SU-DHL-6 (cell line): ENCODE data around the gene IER3.

Experiments used
- H2AFZ ChIP-seq: fragments of 200-600 bp; sonication (generic); 2 replicates; pipeline ENCODE4 v1.6.1; 2014; ENCODE audit warnings: low read depth, mild to moderate bottlenecking, moderate library complexity, mixed read lengths, antibody characterized with exemption, low read length; ENCODE audit not compliant: severe bottlenecking
- H3F3A ChIP-seq: fragments of 200-600 bp; shearing (Covaris generic); 2 replicates; pipeline ENCODE4 v1.6.0; 2016; ENCODE audit warnings: antibody characterized with exemption, mild to moderate bottlenecking; ENCODE audit not compliant: insufficient read depth
- H3K27ac ChIP-seq: fragments of 200-600 bp; sonication (generic); 2 replicates; pipeline ENCODE4 v1.5.1; 2016; ENCODE audit warnings: low read depth, mild to moderate bottlenecking, low read length, moderate library complexity, mixed read lengths
- H3K27me3 ChIP-seq: fragments of 200-600 bp; sonication (generic), shearing (Covaris generic); 2 replicates; pipeline ENCODE4 v1.6.0; 2014; ENCODE audit warnings: mild to moderate bottlenecking, low read length
- H3K36me3 ChIP-seq: fragments of 200-600 bp; sonication (generic); 2 replicates; pipeline ENCODE4 v1.6.1; 2014; ENCODE audit warnings: mild to moderate bottlenecking, low read length, mixed read lengths
- H3K4me2 ChIP-seq: fragments of 300-600, 200-600 bp; shearing (Covaris generic), sonication (generic); 2 replicates; pipeline ENCODE4 v1.6.0; 2014; ENCODE audit warnings: low read length, low read depth, mild to moderate bottlenecking; ENCODE audit not compliant: poor library complexity, severe bottlenecking
- H3K4me3 ChIP-seq: fragments of 200-600 bp; sonication (generic); 2 replicates; pipeline ENCODE4 v1.5.1; 2014; ENCODE audit warnings: antibody characterized with exemption, low read length, mild to moderate bottlenecking, mixed read lengths; ENCODE audit not compliant: insufficient read depth, poor library complexity, severe bottlenecking
- H3K79me2 ChIP-seq: fragments of 200-600 bp; sonication (generic); 2 replicates; pipeline ENCODE4 v1.6.1; 2014; ENCODE audit warnings: mild to moderate bottlenecking, low read length, moderate library complexity; ENCODE audit not compliant: insufficient read depth
- H3K9ac ChIP-seq: fragments of 200-600 bp; sonication (generic); 2 replicates; pipeline ENCODE4 v1.7.0; 2014; ENCODE audit warnings: mild to moderate bottlenecking, low read length
- H3K9me2 ChIP-seq: fragments of 200-600 bp; sonication (generic); replicated peaks from 2 replicates; pipeline ENCODE4 v1.6.1; 2014; ENCODE audit warnings: low read length; ENCODE audit not compliant: insufficient read depth
- H3K9me3 ChIP-seq: fragments of 200-600 bp; sonication (generic); 2 replicates; pipeline ENCODE4 v1.6.1; 2014; ENCODE audit warnings: low read length, mixed read lengths; ENCODE audit not compliant: insufficient read depth
- H4K20me1 ChIP-seq: fragments of 200-600 bp; sonication (generic); 2 replicates; pipeline ENCODE4 v1.6.1; 2014; ENCODE audit warnings: low read depth, mild to moderate bottlenecking, antibody characterized with exemption, low read length, moderate library complexity, mixed read lengths
- EZH2phosphoT487 ChIP-seq: fragments of 200-600 bp; sonication (generic), shearing (Covaris generic); conservative IDR thresholded peaks from 2 replicates; pipeline ENCODE4 v1.6.1; 2018; ENCODE audit warnings: mild to moderate bottlenecking, antibody characterized with exemption, low read length, moderate library complexity, mixed read lengths
- TF ChIP-seq, protein P1 (sequence below): fragments of 200-600 bp; sonication (generic); IDR thresholded peaks from one replicate; pipeline ENCODE4 v1.5.1; 2017; ENCODE audit warnings: antibody characterized with exemption, mild to moderate bottlenecking, low read length, moderate library complexity; ENCODE audit not compliant: insufficient read depth, poor library complexity, severe bottlenecking

IER3 gene

DNA sequence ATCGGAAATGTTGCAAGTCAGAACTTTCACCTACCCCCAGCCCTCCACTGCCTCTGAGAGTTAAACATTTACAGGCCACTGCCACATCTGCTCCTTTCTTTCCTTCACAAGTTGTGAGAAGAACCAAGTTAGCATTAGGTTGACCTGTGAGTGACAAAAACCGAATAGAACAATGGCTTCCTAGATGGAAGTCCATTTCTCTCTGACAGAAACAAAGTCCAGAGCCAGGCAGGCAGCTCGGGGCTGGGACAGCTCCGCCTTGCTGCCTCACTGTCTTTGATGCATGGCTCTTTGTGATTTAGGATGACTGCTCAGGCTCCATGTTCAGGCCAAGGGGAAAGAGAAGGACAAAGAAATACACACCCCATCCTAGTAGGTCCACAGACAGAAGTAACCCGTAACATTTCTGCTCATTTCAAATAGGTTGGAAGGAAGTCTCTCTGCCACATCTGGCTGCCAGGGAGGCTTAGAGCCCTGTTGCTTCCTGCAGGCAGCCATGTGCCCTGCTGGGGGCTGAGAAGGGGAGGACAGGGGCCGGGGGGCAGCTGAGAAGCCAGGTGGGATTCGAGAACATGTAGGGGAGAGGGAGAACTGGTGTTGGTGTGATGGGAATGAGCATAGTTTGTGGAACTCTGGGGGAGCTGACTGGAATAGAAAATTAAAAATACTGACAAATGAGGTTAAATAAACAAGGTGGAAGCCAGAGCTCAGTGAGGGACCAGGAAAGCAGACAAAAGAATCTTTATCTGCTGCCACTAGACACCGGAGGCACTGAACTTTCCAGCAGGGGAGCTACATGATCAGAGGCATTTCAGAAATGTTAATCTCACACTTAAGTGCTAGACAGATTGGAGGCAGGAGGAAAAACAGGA lies 19.5 kb upstream of the IER3 start:
- TF ChIP-seq, protein P1, sequence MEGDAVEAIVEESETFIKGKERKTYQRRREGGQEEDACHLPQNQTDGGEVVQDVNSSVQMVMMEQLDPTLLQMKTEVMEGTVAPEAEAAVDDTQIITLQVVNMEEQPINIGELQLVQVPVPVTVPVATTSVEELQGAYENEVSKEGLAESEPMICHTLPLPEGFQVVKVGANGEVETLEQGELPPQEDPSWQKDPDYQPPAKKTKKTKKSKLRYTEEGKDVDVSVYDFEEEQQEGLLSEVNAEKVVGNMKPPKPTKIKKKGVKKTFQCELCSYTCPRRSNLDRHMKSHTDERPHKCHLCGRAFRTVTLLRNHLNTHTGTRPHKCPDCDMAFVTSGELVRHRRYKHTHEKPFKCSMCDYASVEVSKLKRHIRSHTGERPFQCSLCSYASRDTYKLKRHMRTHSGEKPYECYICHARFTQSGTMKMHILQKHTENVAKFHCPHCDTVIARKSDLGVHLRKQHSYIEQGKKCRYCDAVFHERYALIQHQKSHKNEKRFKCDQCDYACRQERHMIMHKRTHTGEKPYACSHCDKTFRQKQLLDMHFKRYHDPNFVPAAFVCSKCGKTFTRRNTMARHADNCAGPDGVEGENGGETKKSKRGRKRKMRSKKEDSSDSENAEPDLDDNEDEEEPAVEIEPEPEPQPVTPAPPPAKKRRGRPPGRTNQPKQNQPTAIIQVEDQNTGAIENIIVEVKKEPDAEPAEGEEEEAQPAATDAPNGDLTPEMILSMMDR = no peak
- TF ChIP-seq EZH2phosphoT487 = no peak
- H3K9ac ChIP-seq = no peak overlapping the region
- no peaks in the 10 kb centered on the region for H4K20me1 ChIP-seq
- no peaks in the 10 kb centered on the region for H3K9me2 ChIP-seq
- no peaks in the 10 kb centered on the region for H3K9me3 ChIP-seq
- no peaks in the 10 kb centered on the region for H3K36me3 ChIP-seq
- H3K4me3 ChIP-seq = no peak overlapping the region
- no peaks in the 10 kb centered on the region for H3F3A ChIP-seq
- no peaks in the 10 kb centered on the region for H3K79me2 ChIP-seq
- H3K4me2 ChIP-seq = no peak overlapping the region
- no peaks in the 10 kb centered on the region for H3K27me3 ChIP-seq
- H3K27ac ChIP-seq = no peak overlapping the region
- no peak overlapping the region for H2AFZ ChIP-seq

DNA sequence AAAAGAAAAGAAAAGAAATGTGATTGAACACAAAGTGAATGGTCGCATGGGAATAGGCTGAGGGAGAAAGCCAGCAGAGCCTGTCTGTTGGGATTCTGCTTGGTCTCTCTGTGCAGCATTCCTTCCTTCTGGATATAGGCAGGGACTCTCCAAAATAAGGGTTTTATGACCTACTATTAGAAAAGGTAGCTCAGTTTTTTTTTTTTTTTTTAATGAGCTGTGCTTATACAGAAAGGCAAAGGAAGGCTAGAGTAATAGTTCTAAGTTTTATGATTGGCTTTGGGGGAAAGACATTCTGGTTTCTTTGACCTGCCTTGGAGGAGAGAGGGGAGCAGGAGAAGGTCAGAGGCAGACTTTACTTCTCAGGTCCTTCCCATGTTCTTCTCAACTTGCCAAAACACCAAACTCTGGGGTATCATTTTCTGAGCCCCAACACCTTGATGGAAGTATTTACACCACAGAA lies 18.8 kb upstream of the IER3 start:
- H3K9ac ChIP-seq = no peak overlapping the region
- H3K79me2 ChIP-seq = no peaks in the 10 kb centered on the region
- no peaks in the 10 kb centered on the region for H3K27me3 ChIP-seq
- no peak overlapping the region for H2AFZ ChIP-seq
- no peaks in the 10 kb centered on the region for H3F3A ChIP-seq
- no peaks in the 10 kb centered on the region for H3K9me2 ChIP-seq
- no peak overlapping the region for H3K27ac ChIP-seq
- no peak overlapping the region for H3K4me2 ChIP-seq
- TF ChIP-seq, protein P1 = no peak
- TF ChIP-seq EZH2phosphoT487 = no peak
- H4K20me1 ChIP-seq = no peaks in the 10 kb centered on the region
- no peak overlapping the region for H3K4me3 ChIP-seq
- H3K36me3 ChIP-seq = no peaks in the 10 kb centered on the region
- no peaks in the 10 kb centered on the region for H3K9me3 ChIP-seq

DNA sequence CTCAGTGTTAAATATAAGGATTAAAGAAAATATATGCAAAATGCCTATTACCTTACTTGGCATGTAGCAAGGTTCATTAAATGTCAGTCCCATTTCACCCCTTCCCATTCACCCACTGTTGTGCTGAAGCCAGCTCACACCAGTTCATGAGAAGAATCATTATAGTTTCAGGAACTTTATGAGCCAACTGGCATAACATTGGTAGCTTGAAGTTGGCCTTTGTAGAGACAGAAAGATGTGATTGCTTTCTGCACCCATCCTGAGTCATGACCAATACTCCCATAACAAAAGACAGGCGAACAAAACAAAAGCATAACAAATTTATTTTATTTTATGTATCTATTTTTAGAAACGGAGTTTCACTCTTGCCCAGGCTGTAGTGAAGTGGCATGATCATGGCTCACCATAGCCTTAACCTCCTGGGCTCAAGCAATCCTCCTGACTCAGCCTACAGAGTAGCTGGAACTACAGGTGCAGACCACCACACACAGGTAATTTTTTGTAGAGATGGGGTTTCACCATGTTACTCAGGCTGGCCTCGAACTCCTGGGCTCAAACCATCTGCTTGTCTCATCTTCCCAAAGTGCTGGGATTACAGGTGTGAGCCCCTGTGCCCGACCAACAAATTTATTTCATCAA lies 17.6 kb upstream of the IER3 start:
- no peak overlapping the region for H3K27ac ChIP-seq
- no peaks in the 10 kb centered on the region for H3K27me3 ChIP-seq
- no peaks in the 10 kb centered on the region for H4K20me1 ChIP-seq
- no peaks in the 10 kb centered on the region for H3F3A ChIP-seq
- no peaks in the 10 kb centered on the region for H3K9me3 ChIP-seq
- no peaks in the 10 kb centered on the region for H3K36me3 ChIP-seq
- no peaks in the 10 kb centered on the region for H3K9me2 ChIP-seq
- no peak overlapping the region for H3K4me2 ChIP-seq
- no peak overlapping the region for H2AFZ ChIP-seq
- no peak overlapping the region for H3K4me3 ChIP-seq
- H3K79me2 ChIP-seq = no peaks in the 10 kb centered on the region
- no peak overlapping the region for H3K9ac ChIP-seq
- no peak for TF ChIP-seq EZH2phosphoT487
- TF ChIP-seq, protein P1 = no peak
